ENCODE results near the gene CARMIL1. TPM values are rescaled to one million over a fixed set of nuclear protein-coding genes. Genes with fewer than 3 reads are reported as not detected.

CARMIL1 gene
- total and polyA plus RNA-seq, 2 of the 8 experiments (the other 6 are each of a cell fraction or from before 2014, with no cell fraction given) = 20.3 to 40.4 TPM

DNA sequence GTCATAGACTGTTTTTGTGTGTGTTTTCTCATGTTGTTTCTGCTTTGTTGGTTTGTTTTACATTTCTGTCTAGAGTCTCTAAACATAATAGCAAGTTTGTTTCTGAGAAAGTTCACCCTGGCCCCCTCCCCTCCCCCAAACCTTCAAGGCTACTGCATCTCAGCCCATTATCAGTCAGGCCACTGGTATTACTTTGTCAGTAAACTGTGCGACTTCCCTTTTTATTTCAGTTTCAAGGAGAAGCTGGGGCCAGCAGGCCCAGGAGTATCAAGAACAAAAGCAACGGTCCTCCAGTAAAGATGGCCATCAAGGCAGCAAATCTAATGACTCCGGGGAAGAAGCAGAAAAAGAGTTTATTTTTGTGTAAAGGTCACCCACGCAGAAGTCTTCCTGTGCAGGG, 340.0 kb downstream of the CARMIL1 start:
- Histone ChIP-seq H4K91ac (replicated peaks; ENCODE audit: insufficient read length, low read length) (no peak overlapping the region), H3K56ac (replicated peaks; ENCODE audit: insufficient read length, low read depth, low read length) (no peak overlapping the region), H3K27me3 (replicated peaks in 1 of 4; ENCODE audit: control insufficient read depth in 3 of 4, extremely low read depth in 1 of 4, insufficient read depth in 3 of 4, low read length in 3 of 4) (no peaks in the 10 kb centered on the region), H2BK15ac (ENCODE audit: low read length) (no peak overlapping the region), H3K4me1 (replicated peaks in 1 of 4; ENCODE audit: control insufficient read depth in 3 of 4, insufficient read depth in 4 of 4, low read length in 3 of 4) (no peaks in the 10 kb centered on the region), H3K27ac (ENCODE audit: low read depth, low read length) (no peak overlapping the region), H3K4me3 (ENCODE audit: extremely low read depth in 1 of 4, insufficient read depth in 2 of 4, low read depth in 3 of 4, low read length in 4 of 4) (no peak overlapping the region), H4K20me1 (replicated peaks in 1 of 2; ENCODE audit: control insufficient read depth in 1 of 2, insufficient read depth in 2 of 2, low read length in 2 of 2) (no peaks in the 10 kb centered on the region), H3K9ac (replicated peaks in 1 of 4; ENCODE audit: extremely low read depth in 1 of 4, low read depth in 3 of 4, low read length in 3 of 4) (no peak overlapping the region), H3K4ac (replicated peaks; ENCODE audit: insufficient read length, low read depth, low read length) (no peak overlapping the region), H3K36me3 (ENCODE audit: control insufficient read depth in 2 of 4, insufficient read depth in 4 of 4, low read length in 3 of 4) (peaks cover 0 to 7% (median 0%) of the 10 kb centered on the region in 4 experiments; a peak in 2 of 8 replicates), H3K79me2 (ENCODE audit: control insufficient read depth in 1 of 2, insufficient read depth in 2 of 2, low read length in 2 of 2) (no peaks in the 10 kb centered on the region), H2BK20ac (ENCODE audit: low read length) (no peak overlapping the region), H3K23me2 (ENCODE audit: low read depth, low read length) (no peaks in the 10 kb centered on the region), H3K14ac (ENCODE audit: insufficient read length) (no peak overlapping the region), H3K23ac (ENCODE audit: insufficient read length) (no peak overlapping the region), H3K4me2 (ENCODE audit: insufficient read depth in 1 of 2, low read depth in 2 of 2, low read length in 2 of 2) (no peak overlapping the region), H2BK120ac (replicated peaks; ENCODE audit: low read depth, low read length) (no peak overlapping the region), H2BK5ac (ENCODE audit: low read depth, low read length) (no peak overlapping the region), H4K5ac (ENCODE audit: insufficient read length, low read depth, low read length) (no peak overlapping the region), H3K79me1 (ENCODE audit: low read depth, low read length) (no peaks in the 10 kb centered on the region), H2AFZ (ENCODE audit: low read length) (no peak overlapping the region), H2BK12ac (ENCODE audit: low read depth, low read length) (no peak overlapping the region), H4K8ac (ENCODE audit: extremely low read depth, insufficient read depth, low read length) (no peak overlapping the region), H3K18ac (ENCODE audit: extremely low read depth, low read length) (no peak overlapping the region), H3K9me3 (ENCODE audit: insufficient read depth in 2 of 2, low read depth in 1 of 2, low read length in 1 of 2) (no peaks in the 10 kb centered on the region), H2AK5ac (ENCODE audit: low read depth, low read length) (no peak overlapping the region)
- no peak for TF ChIP-seq ASH2L (IDR thresholded peaks at IDR 0.05; ENCODE audit: low read length)
- TF ChIP-seq, protein P1, sequence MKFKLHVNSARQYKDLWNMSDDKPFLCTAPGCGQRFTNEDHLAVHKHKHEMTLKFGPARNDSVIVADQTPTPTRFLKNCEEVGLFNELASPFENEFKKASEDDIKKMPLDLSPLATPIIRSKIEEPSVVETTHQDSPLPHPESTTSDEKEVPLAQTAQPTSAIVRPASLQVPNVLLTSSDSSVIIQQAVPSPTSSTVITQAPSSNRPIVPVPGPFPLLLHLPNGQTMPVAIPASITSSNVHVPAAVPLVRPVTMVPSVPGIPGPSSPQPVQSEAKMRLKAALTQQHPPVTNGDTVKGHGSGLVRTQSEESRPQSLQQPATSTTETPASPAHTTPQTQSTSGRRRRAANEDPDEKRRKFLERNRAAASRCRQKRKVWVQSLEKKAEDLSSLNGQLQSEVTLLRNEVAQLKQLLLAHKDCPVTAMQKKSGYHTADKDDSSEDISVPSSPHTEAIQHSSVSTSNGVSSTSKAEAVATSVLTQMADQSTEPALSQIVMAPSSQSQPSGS (IDR thresholded peaks at IDR 0.05; ENCODE audit: low read length) = no peak
- TF ChIP-seq HDAC2 (IDR thresholded peaks at IDR 0.05; ENCODE audit: borderline replicate concordance in 1 of 2, low read depth in 2 of 2, low read length in 2 of 2) = no peak
- no peak for TF ChIP-seq PHF8 (conservative IDR thresholded peaks at IDR 0.05; ENCODE audit: low read depth, low read length)
- DNase-seq (ENCODE audit: low read depth in 1 of 2, low spot score in 2 of 2) (no peak), FAIRE-seq (no peak)
- 86% methylated on average over 4 of the region's 4 CpGs; no CpG with 5 or more reads in 1 of the 2 experiments for WGBS, 2 experiments (ENCODE audit: extremely low coverage in 1 of 2, insufficient coverage in 1 of 2, insufficient read length in 1 of 2, insufficient replicate concordance in 2 of 2, low coverage in 1 of 2, low lambda C conversion rate in 2 of 2, missing lambda C conversion rate in 1 of 2)
- ChIA-PET CTCF (ENCODE audit: partially characterized antibody) (interaction anchor here (0.9 to 1.4 kb wide), 2 partner anchors 99 to 399 kb away, joined by 3 to 4 read pairs; no protein-coding TSS in a partner anchor), POLR2A (ENCODE audit: partially characterized antibody) (interaction anchor here (1.0 kb wide), 1 partner anchor 14 kb away, joined by 3 read pairs; no protein-coding TSS in a partner anchor)

Data from H1 (cell line).